ENCODE measurements around the gene SAT1. TPM values are rescaled to one million over a fixed set of nuclear protein-coding genes. Genes with fewer than 3 reads are reported as not detected.

The SAT1 gene
- total and polyA plus RNA-seq, 10 of the 15 experiments (the other 5 are each of a cell fraction or from before 2014, with no cell fraction given): 42.2 to 234 (median 60.4) TPM

DNA sequence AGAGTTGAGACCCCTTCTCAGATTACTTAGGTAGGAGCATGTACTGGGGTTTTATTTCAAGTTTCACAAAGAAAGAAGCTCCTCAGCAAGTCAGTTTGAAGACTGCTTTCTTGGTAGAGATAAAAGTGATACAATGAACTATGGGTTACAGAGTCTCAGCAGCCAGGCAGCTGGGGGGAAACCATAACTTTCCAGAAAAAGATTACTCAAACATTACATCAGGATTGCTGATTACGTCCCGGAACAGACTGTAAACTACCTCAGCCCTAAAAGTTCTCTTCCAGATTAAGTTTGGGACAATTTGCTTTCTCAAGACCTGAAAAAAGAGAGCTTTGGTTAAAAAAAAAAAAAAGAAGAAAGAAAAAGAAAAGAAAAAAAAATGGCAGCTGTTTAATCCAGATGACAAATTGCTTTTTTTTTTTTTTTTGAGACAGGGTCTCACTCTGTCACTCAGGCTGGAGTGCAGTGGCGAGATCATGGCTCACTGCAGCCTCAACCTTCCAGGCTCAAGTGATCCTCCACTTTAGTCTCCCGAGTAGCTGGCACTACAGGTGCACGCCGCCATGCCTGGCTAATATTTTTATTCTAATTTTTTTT is 16.6 kb downstream of the SAT1 start:
- H3K9ac ChIP-seq (ENCODE audit: control insufficient read depth, insufficient read depth, low read length): no peak overlapping the region
- H3K36me3 ChIP-seq (ENCODE audit: control insufficient read depth in 2 of 2, insufficient read depth in 2 of 2, low read length in 1 of 2): no peaks in the 10 kb centered on the region
- no peak overlapping the region for H2AFZ ChIP-seq (ENCODE audit: control insufficient read depth, low read depth, low read length)
- SMC1A ChIA-PET (ENCODE audit: uncharacterized antibody, unreplicated experiment): no interaction called here
- H3K9me3 ChIP-seq (replicated peaks; ENCODE audit: control insufficient read depth, insufficient read depth, low read length): no peaks in the 10 kb centered on the region
- in situ Hi-C loops (cut with MboI): no loop called here
- RAD21 ChIA-PET (ENCODE audit: unreplicated experiment): no interaction called here
- intact Hi-C loops (cut with micrococcal nuclease; ENCODE audit: unreplicated experiment): no loop called here
- H3K27me3 ChIP-seq (replicated peaks in 1 of 2; ENCODE audit: control insufficient read depth in 2 of 2, insufficient read depth in 2 of 2, low read length in 1 of 2): no peaks in the 10 kb centered on the region
- no peak overlapping the region for H3K4me2 ChIP-seq (ENCODE audit: control insufficient read depth, insufficient read depth)
- POLR2A ChIA-PET: no interaction called here
- no peaks in the 10 kb centered on the region for H3K4me1 ChIP-seq (ENCODE audit: control insufficient read depth, insufficient read depth, low read length)
- WGBS (ENCODE audit: insufficient coverage, insufficient replicate concordance, low lambda C conversion rate, missing lambda C conversion rate): 61% methylated on average over 6 of the region's 6 CpGs
- H4K20me1 ChIP-seq (ENCODE audit: control insufficient read depth, insufficient read depth): no peaks in the 10 kb centered on the region
- FAIRE-seq (no peak), ATAC-seq (no peak), DNase-seq (ENCODE audit: low read depth, low spot score) (no peak)
- no peak for TF ChIP-seq SREBF2 (IDR thresholded peaks at IDR 0.05; ENCODE audit: low read length)
- TF ChIP-seq BHLHE40 (IDR thresholded peaks at IDR 0.05; ENCODE audit: borderline replicate concordance in 1 of 2, low read depth in 2 of 2, low read length in 1 of 2): no peak
- CTCF ChIA-PET: interaction anchor here (0.6 kb wide), 2 partner anchors 12 to 53 kb away, joined by 3 to 4 read pairs; no protein-coding TSS in a partner anchor
- no peak overlapping the region for H3K27ac ChIP-seq (ENCODE audit: control insufficient read depth, insufficient read depth)
- BruUV-seq (replicated peaks): no TSS peak
- no peaks in the 10 kb centered on the region for H3K79me2 ChIP-seq (ENCODE audit: control insufficient read depth, insufficient read depth, low read length)
- H3K4me3 ChIP-seq: no peak overlapping the region

DNA sequence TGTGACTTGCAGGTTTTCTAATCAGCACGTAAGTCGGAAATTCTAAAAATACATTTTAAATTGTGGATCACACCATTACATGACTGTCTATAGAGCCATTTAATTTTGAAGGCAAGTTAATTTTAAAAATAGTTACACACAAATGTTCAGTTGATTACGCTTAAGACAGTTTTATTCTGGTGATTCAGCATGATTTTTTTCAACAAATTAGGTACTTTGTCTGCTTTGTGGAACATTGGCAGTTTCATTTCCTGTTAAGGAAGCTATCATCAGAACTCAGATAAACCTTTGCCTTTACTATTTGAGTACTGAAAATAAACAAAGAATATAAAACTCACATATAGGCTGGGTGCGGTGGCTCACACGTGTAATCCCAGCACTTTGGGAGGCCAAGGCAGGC is 19.5 kb downstream of the SAT1 start:
- no peak for DNase-seq (ENCODE audit: low read depth, low spot score)
- BruUV-seq (replicated peaks): no TSS peak
- Histone ChIP-seq H3K79me2 (ENCODE audit: control insufficient read depth, insufficient read depth, low read length) (no peaks in the 10 kb centered on the region), H3K4me3 (no peak overlapping the region), H3K9ac (ENCODE audit: control insufficient read depth, insufficient read depth, low read length) (no peak overlapping the region), H3K4me2 (ENCODE audit: control insufficient read depth, insufficient read depth) (no peak overlapping the region), H3K4me1 (ENCODE audit: control insufficient read depth, insufficient read depth, low read length) (no peaks in the 10 kb centered on the region), H3K9me3 (replicated peaks; ENCODE audit: control insufficient read depth, insufficient read depth, low read length) (no peaks in the 10 kb centered on the region), H3K27ac (ENCODE audit: control insufficient read depth, insufficient read depth) (no peak overlapping the region), H4K20me1 (ENCODE audit: control insufficient read depth, insufficient read depth) (no peaks in the 10 kb centered on the region), H3K27me3 (replicated peaks in 1 of 2; ENCODE audit: control insufficient read depth in 2 of 2, insufficient read depth in 2 of 2, low read length in 1 of 2) (no peaks in the 10 kb centered on the region), H3K36me3 (ENCODE audit: control insufficient read depth in 2 of 2, insufficient read depth in 2 of 2, low read length in 1 of 2) (no peaks in the 10 kb centered on the region), H2AFZ (ENCODE audit: control insufficient read depth, low read depth, low read length) (no peak overlapping the region)
- ChIA-PET CTCF (interaction anchor here (1.4 kb wide), 1 partner anchor 105 kb away, joined by 3 read pairs; no protein-coding TSS in a partner anchor), RAD21 (ENCODE audit: unreplicated experiment) (no interaction called here), SMC1A (ENCODE audit: uncharacterized antibody, unreplicated experiment) (no interaction called here), POLR2A (no interaction called here)
- ATAC-seq: no peak; the same call in 2 of the 3 replicates
- no peak for FAIRE-seq
- 54% methylated on average over 5 of the region's 5 CpGs for WGBS (ENCODE audit: insufficient coverage, insufficient replicate concordance, low lambda C conversion rate, missing lambda C conversion rate)
- TF ChIP-seq SPI1 (IDR thresholded peaks at IDR 0.05; ENCODE audit: borderline replicate concordance, insufficient read depth, low read depth, low read length) (peak; percentile 53; the same call in 1 of the 2 replicates), ATF3 (IDR thresholded peaks at IDR 0.05; ENCODE audit: borderline replicate concordance, extremely low read depth, low read depth, low read length) (no peak), SMAD5 (IDR thresholded peaks at IDR 0.05; ENCODE audit: low read depth) (no peak)
- in situ Hi-C loops (cut with MboI): no loop called here
- intact Hi-C loops (cut with micrococcal nuclease; ENCODE audit: unreplicated experiment): no loop called here
